ENCODE measurements around the gene IQSEC1.

IQSEC1 gene

DNA sequence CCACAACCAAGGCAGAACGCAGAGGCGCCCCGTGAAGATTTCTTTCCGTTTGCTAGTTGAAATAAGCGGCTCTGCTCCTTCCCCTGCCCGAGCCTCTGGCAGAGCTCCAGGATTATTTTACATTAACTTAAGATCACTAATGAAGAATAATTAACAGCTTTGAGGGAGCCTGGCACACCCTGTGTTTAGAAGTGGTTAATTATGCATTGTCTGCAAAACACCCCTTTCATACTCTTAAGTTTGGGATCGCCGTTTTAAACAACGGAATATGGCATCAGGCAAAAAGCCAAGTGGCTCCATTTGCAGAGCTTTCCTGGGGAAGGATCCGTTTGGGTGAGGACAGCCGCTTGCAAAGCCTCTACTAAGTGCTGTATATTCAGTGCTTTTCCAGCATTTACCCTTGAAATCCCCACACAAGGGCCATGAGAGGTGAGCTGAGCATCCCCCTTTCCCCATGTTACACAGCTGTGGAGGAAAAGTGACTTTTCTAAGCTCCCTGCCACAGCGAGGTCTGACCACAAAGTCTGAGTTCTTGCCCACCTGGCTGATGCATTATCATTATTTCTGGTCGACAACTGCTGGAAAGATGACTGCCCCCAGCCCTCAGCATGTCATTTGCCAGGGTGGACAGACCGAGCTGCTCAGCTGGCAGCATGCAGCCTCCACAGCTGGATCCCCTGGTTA lies 33.9 kb downstream of the IQSEC1 start:
- TF ChIP-seq GATA3 (IDR thresholded peaks at IDR 0.05; ENCODE audit: low read depth, low read length), result no peak
- TF ChIP-seq GATA2 (IDR thresholded peaks at IDR 0.05; ENCODE audit: low read depth, low read length), result no peak

DNA sequence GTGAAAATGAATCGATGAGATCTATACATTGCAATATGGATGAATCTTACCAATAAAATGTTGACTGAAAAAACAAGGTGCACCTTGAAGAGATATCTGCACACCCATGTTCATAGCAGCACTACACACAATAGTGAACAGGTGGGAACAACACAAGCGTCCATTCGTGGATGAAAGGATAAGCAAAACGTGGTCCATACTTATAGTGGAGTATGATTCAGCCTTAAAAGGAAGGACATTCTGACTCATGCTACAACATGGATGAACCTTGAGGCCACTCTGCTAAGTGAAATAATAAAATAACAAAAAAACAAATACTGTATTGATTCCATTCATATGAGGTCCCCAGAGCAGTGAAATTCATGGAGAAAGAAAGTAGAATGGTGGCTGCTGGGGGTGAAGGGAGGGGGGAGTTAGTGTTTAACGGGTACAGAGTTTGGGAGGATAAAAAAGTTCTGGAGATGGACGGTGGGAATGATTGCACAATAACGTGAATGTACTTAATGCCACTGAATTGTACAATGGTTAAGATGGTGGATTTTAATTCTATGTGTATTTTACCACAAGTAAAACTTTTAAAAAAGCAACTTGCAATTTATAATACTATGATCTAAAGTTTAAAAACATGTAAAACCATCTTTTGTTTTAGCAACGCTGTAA lies 35.6 kb downstream of the IQSEC1 start:
- TF ChIP-seq GATA3 (IDR thresholded peaks at IDR 0.05; ENCODE audit: low read depth, low read length) (no peak), GATA2 (IDR thresholded peaks at IDR 0.05; ENCODE audit: low read depth, low read length) (no peak)

DNA sequence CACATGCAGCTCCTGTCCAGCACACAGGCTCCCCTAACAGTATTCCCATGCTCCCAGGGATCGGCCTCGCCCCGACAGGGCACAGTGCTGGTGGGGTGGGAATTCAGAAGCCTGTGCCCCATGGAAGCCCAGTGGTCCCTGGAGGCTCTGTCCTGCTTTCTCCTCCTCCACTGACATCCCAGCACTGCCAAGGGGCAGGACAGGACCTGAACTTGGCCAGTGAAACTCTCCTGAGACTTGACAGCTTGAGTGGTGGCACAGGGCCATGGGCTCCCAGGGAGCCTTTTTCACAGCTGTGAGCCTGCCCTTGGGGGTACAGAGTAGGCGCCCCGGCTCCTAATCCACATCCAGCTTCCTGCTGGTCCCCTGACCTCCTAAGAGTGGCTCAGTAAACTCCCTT lies 38.4 kb downstream of the IQSEC1 start:
- TF ChIP-seq GATA3 (IDR thresholded peaks at IDR 0.05; ENCODE audit: low read depth, low read length) (no peak), GATA2 (IDR thresholded peaks at IDR 0.05; ENCODE audit: low read depth, low read length) (no peak)

DNA sequence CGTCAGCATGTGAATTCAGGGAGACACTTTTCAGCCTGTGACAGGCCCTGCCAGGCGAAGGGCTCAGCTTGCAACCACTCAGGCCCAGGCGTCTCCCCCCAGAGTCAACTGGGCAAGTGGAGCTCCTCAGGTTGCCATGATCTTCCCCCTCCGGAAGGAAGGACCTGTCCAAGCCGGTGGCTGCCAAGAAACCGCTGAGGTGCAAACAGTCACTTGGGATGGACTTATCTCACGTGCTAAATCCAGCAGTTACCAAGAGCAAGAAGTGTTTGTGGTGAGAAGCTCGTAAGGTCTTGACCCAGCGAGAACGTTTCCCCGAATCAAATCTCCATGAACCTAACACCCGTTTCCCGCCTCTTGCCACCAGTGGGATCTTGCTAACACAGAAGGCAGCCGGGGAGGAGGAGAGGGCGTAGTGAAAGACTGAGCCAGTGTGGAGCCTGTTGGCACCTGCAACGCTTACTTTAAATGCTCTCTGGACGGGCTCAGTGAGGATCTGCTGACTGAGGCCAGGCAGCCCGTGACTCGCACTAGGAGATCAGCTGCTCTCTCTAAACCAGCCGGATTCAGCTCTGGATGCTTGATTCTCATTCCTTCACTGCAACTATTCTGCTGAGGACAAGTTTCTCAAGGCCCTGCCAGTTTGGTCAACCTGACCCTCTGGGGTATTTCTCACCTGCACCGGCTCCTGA lies 39.0 kb downstream of the IQSEC1 start:
- TF ChIP-seq GATA2 (IDR thresholded peaks at IDR 0.05; ENCODE audit: low read depth, low read length) (no peak), GATA3 (IDR thresholded peaks at IDR 0.05; ENCODE audit: low read depth, low read length) (no peak)

- TF ChIP-seq GATA3 (IDR thresholded peaks at IDR 0.05; ENCODE audit: low read depth, low read length) (no peak), GATA2 (IDR thresholded peaks at IDR 0.05; ENCODE audit: low read depth, low read length) (no peak)
Measured at GRCh38 chr3:13032206-13032605, 41.0 kb downstream of the IQSEC1 start.

GRCh38 chr3:13031621-13032020 lies 41.6 kb downstream of the IQSEC1 start:
- TF ChIP-seq GATA2 (IDR thresholded peaks at IDR 0.05; ENCODE audit: low read depth, low read length), result no peak
- TF ChIP-seq GATA3 (IDR thresholded peaks at IDR 0.05; ENCODE audit: low read depth, low read length), result no peak

GRCh38 chr3:13030684-13031083 lies 42.5 kb downstream of the IQSEC1 start:
- TF ChIP-seq GATA2 (IDR thresholded peaks at IDR 0.05; ENCODE audit: low read depth, low read length) (no peak), GATA3 (IDR thresholded peaks at IDR 0.05; ENCODE audit: low read depth, low read length) (no peak)

DNA sequence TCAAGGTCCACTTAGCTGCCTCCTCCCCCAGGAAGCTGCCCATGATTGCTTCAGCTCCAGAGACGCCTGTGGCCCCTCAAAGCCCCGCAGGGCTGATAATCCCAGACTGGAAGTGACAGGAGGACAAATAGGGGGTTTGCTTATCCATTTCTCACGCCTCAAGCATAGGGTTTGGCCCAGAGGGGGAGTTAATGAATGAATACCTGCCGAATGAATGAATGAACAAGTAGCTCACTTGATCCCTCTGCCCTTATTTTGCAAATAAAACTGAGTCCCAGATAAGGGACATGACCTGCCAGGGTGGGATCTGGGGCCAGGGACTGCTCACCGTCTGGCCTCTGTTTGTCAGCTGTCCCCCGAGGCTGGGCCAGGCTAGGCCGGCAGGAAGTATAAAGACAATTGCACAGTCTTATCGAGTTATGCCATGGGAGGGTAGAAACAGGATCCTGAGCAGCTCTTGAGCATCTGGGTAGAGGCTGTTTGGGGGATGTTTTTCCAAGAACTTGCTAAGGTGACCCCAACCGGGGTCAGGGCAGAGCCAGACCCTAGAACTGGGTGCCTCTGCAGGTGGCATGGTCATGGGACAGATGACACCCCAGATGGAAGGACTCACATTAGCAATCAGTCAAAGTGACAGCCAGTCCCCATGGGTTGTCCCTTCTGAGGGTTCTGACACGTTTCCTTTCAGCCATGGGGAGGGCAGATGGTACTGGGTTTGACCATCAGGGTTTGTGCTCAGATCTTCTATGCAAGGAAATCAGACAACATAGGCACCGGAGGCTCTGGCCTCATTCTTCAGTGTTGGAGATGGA lies 45.0 kb downstream of the IQSEC1 start:
- TF ChIP-seq GATA3 (IDR thresholded peaks at IDR 0.05; ENCODE audit: low read depth, low read length) (no peak), GATA2 (IDR thresholded peaks at IDR 0.05; ENCODE audit: low read depth, low read length) (0 out of 2 replicates have a peak, but pooled peaks have one; percentile 30)

- TF ChIP-seq GATA3 (IDR thresholded peaks at IDR 0.05; ENCODE audit: low read depth, low read length) (no peak), GATA2 (IDR thresholded peaks at IDR 0.05; ENCODE audit: low read depth, low read length) (no peak)
Measured at GRCh38 chr3:13027154-13027553, 46.1 kb downstream of the IQSEC1 start.

GRCh38 chr3:13026534-13026933 lies 46.7 kb downstream of the IQSEC1 start:
- TF ChIP-seq GATA3 (IDR thresholded peaks at IDR 0.05; ENCODE audit: low read depth, low read length) (no peak), GATA2 (IDR thresholded peaks at IDR 0.05; ENCODE audit: low read depth, low read length) (no peak)

- TF ChIP-seq GATA2 (IDR thresholded peaks at IDR 0.05; ENCODE audit: low read depth, low read length) (no peak), GATA3 (IDR thresholded peaks at IDR 0.05; ENCODE audit: low read depth, low read length) (no peak)
Measured at GRCh38 chr3:13025778-13026518, 47.3 kb downstream of the IQSEC1 start.

- TF ChIP-seq GATA2 (IDR thresholded peaks at IDR 0.05; ENCODE audit: low read depth, low read length) (no peak), GATA3 (IDR thresholded peaks at IDR 0.05; ENCODE audit: low read depth, low read length) (no peak)
Measured at GRCh38 chr3:13025090-13025489, 48.1 kb downstream of the IQSEC1 start.

DNA sequence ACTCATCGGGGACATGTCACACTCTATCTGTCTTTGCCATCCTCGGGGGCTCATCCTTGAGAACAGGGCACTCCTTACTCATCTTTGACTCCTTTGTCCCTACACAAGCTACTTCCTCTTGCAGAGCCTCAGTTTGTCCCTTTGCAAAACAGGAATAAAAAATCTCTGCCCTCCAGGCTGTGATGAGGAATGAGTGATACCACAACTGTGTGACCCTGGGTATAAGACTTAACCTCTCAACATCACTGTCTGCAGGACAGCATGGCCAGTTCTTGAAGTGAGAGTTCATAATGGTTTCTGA lies 48.5 kb downstream of the IQSEC1 start:
- TF ChIP-seq GATA2 (IDR thresholded peaks at IDR 0.05; ENCODE audit: low read depth, low read length), result no peak
- TF ChIP-seq GATA3 (IDR thresholded peaks at IDR 0.05; ENCODE audit: low read depth, low read length), result no peak
